ENCODE data around the gene SATB2. TPM values are rescaled to one million over a fixed set of nuclear protein-coding genes. Genes with fewer than 3 reads are reported as not detected.
A peak's percentile ranks its signal among the peaks of the same experiment; 100 is the strongest.

The SATB2 gene
- total and polyA plus RNA-seq, 8 donors, result 0.80 to 4.8 (median 3.2) TPM

GRCh38 chr2:199395311-199395710, 62.4 kb downstream of the SATB2 start:
- Histone ChIP-seq H3K4me3 (no peak overlapping the region), H3K27me3 (no peaks in the 10 kb centered on the region), H3K36me3 (no peaks in the 10 kb centered on the region), H3K27ac (no peak overlapping the region), H3K9me3 (no peaks in the 10 kb centered on the region), H3K4me1 (no peaks in the 10 kb centered on the region)
- ATAC-seq (no peak), FAIRE-seq (no peak), DNase-seq (no peak)
- TF ChIP-seq CTCF (IDR thresholded peaks at IDR 0.05), result no peak
- intact Hi-C loops (cut with DNase I), result no loop called here

GRCh38 chr2:199392363-199392762, 65.4 kb downstream of the SATB2 start:
- WGBS, 2 donors, result 89 to 92% methylated on average over 1 of the region's 1 CpG
- FAIRE-seq (peak; percentile 29), ATAC-seq (no peak), DNase-seq (no peak)
- Histone ChIP-seq H3K27me3 (no peaks in the 10 kb centered on the region), H3K36me3 (no peaks in the 10 kb centered on the region), H3K4me3 (no peak overlapping the region), H3K27ac (no peak overlapping the region), H3K9me3 (no peaks in the 10 kb centered on the region), H3K4me1 (no peaks in the 10 kb centered on the region)
- no peak for TF ChIP-seq CTCF (IDR thresholded peaks at IDR 0.05)
- intact Hi-C loops (cut with DNase I), result no loop called here

GRCh38 chr2:199388728-199389268, 68.9 kb downstream of the SATB2 start:
- no peaks in the 10 kb centered on the region for H3K9me3 ChIP-seq
- no peak overlapping the region for H3K27ac ChIP-seq
- no peak for FAIRE-seq
- DNase-seq, result no peak
- intact Hi-C loops (cut with DNase I), result no loop called here
- ATAC-seq, result no peak
- 83 to 87% methylated on average over 1 of the region's 1 CpG for WGBS, 2 donors
- no peak for TF ChIP-seq CTCF (IDR thresholded peaks at IDR 0.05)
- no peaks in the 10 kb centered on the region for H3K4me1 ChIP-seq
- no peak overlapping the region for H3K4me3 ChIP-seq
- H3K36me3 ChIP-seq, result no peaks in the 10 kb centered on the region
- H3K27me3 ChIP-seq, result no peaks in the 10 kb centered on the region

GRCh38 chr2:199384043-199384442, 73.7 kb downstream of the SATB2 start:
- intact Hi-C loops (cut with DNase I), result no loop called here
- 24 to 37% methylated on average over 1 of the region's 1 CpG for WGBS, 2 donors
- DNase-seq (no peak), ATAC-seq (peak in 2 of 4 donors; percentile 48 to 72), FAIRE-seq (no peak)
- Histone ChIP-seq H3K27me3 (no peaks in the 10 kb centered on the region), H3K27ac (no peak overlapping the region), H3K4me1 (no peaks in the 10 kb centered on the region), H3K9me3 (no peaks in the 10 kb centered on the region), H3K4me3 (no peak overlapping the region), H3K36me3 (no peaks in the 10 kb centered on the region)
- no peak for TF ChIP-seq CTCF (IDR thresholded peaks at IDR 0.05)

GRCh38 chr2:199383021-199383420, 74.7 kb downstream of the SATB2 start:
- TF ChIP-seq CTCF (IDR thresholded peaks at IDR 0.05), result no peak
- WGBS, 2 donors, result 79 to 86% methylated on average over 4 of the region's 4 CpGs

More at GRCh38 chr2:199383021-199383420, 74.7 kb downstream of the SATB2 start:
- no peak overlapping the region for H3K4me3 ChIP-seq
- FAIRE-seq (no peak), ATAC-seq (no peak), DNase-seq (no peak)
- H3K27me3 ChIP-seq, result no peaks in the 10 kb centered on the region
- H3K36me3 ChIP-seq, result no peaks in the 10 kb centered on the region
- intact Hi-C loops (cut with DNase I), result no loop called here
- no peaks in the 10 kb centered on the region for H3K4me1 ChIP-seq
- no peak overlapping the region for H3K27ac ChIP-seq
- no peaks in the 10 kb centered on the region for H3K9me3 ChIP-seq

Measured in pancreas (tissue), 10 donors.